Measurements from ENCODE around the gene PKIB. TPM values are rescaled to one million over a fixed set of nuclear protein-coding genes. Genes with fewer than 3 reads are reported as not detected.

Gene PKIB
- total RNA-seq, 2 donors from 2014 or later = 46.0 to 56.1 TPM

DNA sequence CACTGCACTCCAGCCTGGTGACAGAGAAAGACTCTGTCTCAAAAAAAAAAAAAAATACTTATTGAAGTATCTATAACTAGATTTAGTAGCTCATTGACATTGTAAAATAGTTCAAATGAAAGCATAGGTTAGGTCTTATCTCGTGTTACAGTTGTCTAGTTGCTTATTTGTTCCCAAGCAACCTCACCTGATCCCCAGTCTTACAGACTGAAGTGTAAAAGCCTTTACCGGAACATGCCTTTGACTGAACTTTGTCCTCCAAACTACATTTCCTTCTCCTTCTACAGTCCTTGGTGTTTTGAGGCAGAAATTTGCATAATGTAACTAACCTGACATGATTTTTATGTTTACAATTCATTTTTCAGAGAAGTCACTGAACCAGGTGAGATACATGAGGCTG lies 61.0 kb downstream of the PKIB start:
- DNase-seq = no peak
- H3K9me3 ChIP-seq (ENCODE audit: control insufficient read depth, low read length) = peaks cover 8% of the 10 kb centered on the region
- Mint-ChIP-seq H3K4me1 (no peaks in the 10 kb centered on the region), H3K36me3 (ENCODE audit: low read depth) (peaks cover 36% of the 10 kb centered on the region), H3K4me3 (no peak overlapping the region), H3K27ac (no peak overlapping the region), H3K27me3 (ENCODE audit: insufficient read depth) (no peaks in the 10 kb centered on the region), H3K9me3 (peaks cover 8% of the 10 kb centered on the region)
- H3K9ac ChIP-seq (ENCODE audit: extremely low read depth, low read length, poor library complexity, severe bottlenecking) = no peak overlapping the region
- peaks cover 6% of the 10 kb centered on the region for H3K36me3 ChIP-seq (ENCODE audit: control insufficient read depth, insufficient read depth, low read length)
- 80% methylated on average over 2 of the region's 2 CpGs; no CpG with 5 or more reads in 1 of the 2 experiments for WGBS, 2 experiments (ENCODE audit: insufficient coverage in 1 of 2, insufficient read length in 1 of 2)
- TF ChIP-seq, protein P1, sequence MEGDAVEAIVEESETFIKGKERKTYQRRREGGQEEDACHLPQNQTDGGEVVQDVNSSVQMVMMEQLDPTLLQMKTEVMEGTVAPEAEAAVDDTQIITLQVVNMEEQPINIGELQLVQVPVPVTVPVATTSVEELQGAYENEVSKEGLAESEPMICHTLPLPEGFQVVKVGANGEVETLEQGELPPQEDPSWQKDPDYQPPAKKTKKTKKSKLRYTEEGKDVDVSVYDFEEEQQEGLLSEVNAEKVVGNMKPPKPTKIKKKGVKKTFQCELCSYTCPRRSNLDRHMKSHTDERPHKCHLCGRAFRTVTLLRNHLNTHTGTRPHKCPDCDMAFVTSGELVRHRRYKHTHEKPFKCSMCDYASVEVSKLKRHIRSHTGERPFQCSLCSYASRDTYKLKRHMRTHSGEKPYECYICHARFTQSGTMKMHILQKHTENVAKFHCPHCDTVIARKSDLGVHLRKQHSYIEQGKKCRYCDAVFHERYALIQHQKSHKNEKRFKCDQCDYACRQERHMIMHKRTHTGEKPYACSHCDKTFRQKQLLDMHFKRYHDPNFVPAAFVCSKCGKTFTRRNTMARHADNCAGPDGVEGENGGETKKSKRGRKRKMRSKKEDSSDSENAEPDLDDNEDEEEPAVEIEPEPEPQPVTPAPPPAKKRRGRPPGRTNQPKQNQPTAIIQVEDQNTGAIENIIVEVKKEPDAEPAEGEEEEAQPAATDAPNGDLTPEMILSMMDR (conservative IDR thresholded peaks at IDR 0.05) = no peak
- H3K27ac ChIP-seq (ENCODE audit: low read depth, low read length) = no peak overlapping the region
- no peaks in the 10 kb centered on the region for H3K4me1 ChIP-seq (ENCODE audit: control insufficient read depth, insufficient read depth, low read length)
- H3K4me3 ChIP-seq (ENCODE audit: low read length) = no peak overlapping the region
- no peaks in the 10 kb centered on the region for H3K27me3 ChIP-seq (ENCODE audit: control insufficient read depth, insufficient read depth, low read length, poor library complexity, severe bottlenecking)

DNA sequence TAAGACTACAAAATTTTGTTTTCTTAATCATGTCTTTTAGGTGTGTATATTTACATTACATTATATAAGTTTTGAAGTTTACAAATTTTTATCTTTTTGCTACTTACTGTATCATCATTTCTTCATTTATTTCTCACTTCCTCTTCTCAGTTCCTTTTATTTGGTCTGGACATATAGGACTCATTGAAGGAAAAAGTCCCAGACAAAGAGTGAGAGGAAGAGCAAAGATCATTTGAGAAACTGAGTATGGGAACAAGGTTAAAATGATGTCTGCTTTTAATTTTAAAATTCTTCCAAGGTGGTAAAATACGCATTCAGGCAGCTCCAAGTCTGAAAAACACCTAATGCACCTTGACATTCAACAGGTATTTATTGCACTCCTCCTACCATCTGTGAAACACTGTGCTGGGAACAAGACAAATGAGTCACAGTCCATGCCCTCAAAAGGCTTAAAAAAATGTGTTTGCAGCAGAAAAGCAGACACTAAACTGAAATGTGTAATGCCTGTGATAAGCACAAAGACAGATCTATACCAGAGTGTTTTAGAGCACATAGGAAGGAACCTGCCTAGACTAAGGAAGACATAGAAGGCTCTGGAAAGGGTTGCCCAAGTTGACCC lies 63.2 kb downstream of the PKIB start:
- Histone ChIP-seq H3K9me3 (ENCODE audit: control insufficient read depth, low read length) (peaks cover 11% of the 10 kb centered on the region), H3K27ac (ENCODE audit: low read depth, low read length) (no peak overlapping the region), H3K36me3 (ENCODE audit: control insufficient read depth, insufficient read depth, low read length) (peaks cover 6% of the 10 kb centered on the region), H3K27me3 (ENCODE audit: control insufficient read depth, insufficient read depth, low read length, poor library complexity, severe bottlenecking) (no peaks in the 10 kb centered on the region), H3K4me3 (ENCODE audit: low read length) (no peak overlapping the region), H3K9ac (ENCODE audit: extremely low read depth, low read length, poor library complexity, severe bottlenecking) (no peak overlapping the region), H3K4me1 (ENCODE audit: control insufficient read depth, insufficient read depth, low read length) (no peaks in the 10 kb centered on the region)
- Mint-ChIP-seq H3K4me1 (no peaks in the 10 kb centered on the region), H3K36me3 (ENCODE audit: low read depth) (peaks cover 44% of the 10 kb centered on the region), H3K4me3 (no peak overlapping the region), H3K27me3 (ENCODE audit: insufficient read depth) (no peaks in the 10 kb centered on the region), H3K9me3 (peaks cover 9% of the 10 kb centered on the region), H3K27ac (no peak overlapping the region)
- DNase-seq = no peak
- 87 to 89% methylated on average over 1 of the region's 1 CpG for WGBS, 2 experiments (ENCODE audit: insufficient coverage in 1 of 2, insufficient read length in 1 of 2)
- TF ChIP-seq, protein P1 (conservative IDR thresholded peaks at IDR 0.05) = no peak

DNA sequence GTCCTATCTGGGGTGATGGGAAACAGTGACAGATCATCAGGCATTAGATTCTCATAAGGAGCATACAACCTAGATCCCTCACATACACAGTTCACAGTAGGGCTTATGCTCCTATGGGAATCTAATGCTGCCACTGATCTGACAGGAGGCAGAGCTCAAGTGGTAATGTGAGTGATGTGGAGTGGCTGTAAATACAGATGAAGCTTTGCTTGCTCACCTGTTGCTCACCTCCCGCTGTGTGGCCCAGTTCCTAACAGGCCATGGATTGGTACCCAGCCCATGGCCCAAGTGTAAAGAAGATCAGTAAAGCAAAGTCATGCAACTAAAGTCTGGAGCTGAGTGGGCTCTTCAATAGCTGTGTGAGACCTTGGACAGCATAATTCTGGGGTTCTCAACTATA lies 65.9 kb downstream of the PKIB start:
- Histone ChIP-seq H3K36me3 (ENCODE audit: control insufficient read depth, insufficient read depth, low read length) (peaks cover 6% of the 10 kb centered on the region), H3K4me1 (ENCODE audit: control insufficient read depth, insufficient read depth, low read length) (no peaks in the 10 kb centered on the region), H3K9me3 (ENCODE audit: control insufficient read depth, low read length) (peaks cover 11% of the 10 kb centered on the region), H3K9ac (ENCODE audit: extremely low read depth, low read length, poor library complexity, severe bottlenecking) (no peak overlapping the region), H3K27me3 (ENCODE audit: control insufficient read depth, insufficient read depth, low read length, poor library complexity, severe bottlenecking) (no peaks in the 10 kb centered on the region), H3K27ac (ENCODE audit: low read depth, low read length) (no peak overlapping the region), H3K4me3 (ENCODE audit: low read length) (no peak overlapping the region)
- Mint-ChIP-seq H3K9me3 (peaks cover 9% of the 10 kb centered on the region), H3K36me3 (ENCODE audit: low read depth) (peaks cover 49% of the 10 kb centered on the region), H3K27ac (no peak overlapping the region), H3K4me3 (no peak overlapping the region), H3K27me3 (ENCODE audit: insufficient read depth) (no peaks in the 10 kb centered on the region), H3K4me1 (no peaks in the 10 kb centered on the region)
- WGBS, 2 experiments (ENCODE audit: insufficient coverage in 1 of 2, insufficient read length in 1 of 2) = 98% methylated on average over 1 of the region's 1 CpG; no CpG with 5 or more reads in 1 of the 2 experiments
- DNase-seq = no peak
- TF ChIP-seq, protein P1 (conservative IDR thresholded peaks at IDR 0.05) = no peak
